Measurements from ENCODE around the gene EMX1. TPM values are rescaled to one million over a fixed set of nuclear protein-coding genes. Genes with fewer than 3 reads are reported as not detected.

EMX1 gene
- total RNA-seq, 1 donor from 2014 or later, result 2.6 TPM

DNA sequence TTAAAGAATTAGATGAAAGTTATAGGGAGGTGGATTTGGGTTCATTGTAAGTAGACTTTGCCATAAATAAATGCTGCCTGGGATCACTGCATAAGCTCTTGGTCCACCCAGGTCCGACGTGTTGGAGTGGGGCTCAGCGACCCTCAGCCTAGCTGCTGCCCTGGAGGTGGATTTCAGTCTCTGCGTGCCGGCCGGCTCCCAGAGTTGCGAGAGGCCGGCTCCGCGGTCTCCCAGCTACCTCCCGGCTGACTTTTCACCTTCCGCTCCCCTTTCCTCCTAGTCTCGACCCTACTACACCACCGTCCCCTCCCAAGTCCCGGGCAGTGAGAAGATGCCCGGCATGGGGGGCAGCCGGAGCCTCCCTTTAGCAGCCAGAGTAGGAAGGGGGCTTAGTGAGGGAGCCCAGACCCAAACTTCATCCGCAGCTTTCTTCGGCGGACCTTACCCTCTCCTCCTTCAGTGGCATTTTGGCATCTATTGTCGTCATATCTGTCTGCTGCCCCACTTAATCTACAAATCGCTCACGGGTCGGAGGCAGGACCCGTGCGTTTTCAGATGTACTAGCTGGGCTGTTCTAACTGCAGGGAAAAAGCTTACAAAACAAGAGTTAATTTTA is 8.1 kb downstream of the EMX1 start:
- no peak for DNase-seq (ENCODE audit: low read depth)
- H3K27me3 ChIP-seq (ENCODE audit: control insufficient read depth, insufficient read depth, low read length), result peaks cover 77% of the 10 kb centered on the region
- TF ChIP-seq, protein P1, sequence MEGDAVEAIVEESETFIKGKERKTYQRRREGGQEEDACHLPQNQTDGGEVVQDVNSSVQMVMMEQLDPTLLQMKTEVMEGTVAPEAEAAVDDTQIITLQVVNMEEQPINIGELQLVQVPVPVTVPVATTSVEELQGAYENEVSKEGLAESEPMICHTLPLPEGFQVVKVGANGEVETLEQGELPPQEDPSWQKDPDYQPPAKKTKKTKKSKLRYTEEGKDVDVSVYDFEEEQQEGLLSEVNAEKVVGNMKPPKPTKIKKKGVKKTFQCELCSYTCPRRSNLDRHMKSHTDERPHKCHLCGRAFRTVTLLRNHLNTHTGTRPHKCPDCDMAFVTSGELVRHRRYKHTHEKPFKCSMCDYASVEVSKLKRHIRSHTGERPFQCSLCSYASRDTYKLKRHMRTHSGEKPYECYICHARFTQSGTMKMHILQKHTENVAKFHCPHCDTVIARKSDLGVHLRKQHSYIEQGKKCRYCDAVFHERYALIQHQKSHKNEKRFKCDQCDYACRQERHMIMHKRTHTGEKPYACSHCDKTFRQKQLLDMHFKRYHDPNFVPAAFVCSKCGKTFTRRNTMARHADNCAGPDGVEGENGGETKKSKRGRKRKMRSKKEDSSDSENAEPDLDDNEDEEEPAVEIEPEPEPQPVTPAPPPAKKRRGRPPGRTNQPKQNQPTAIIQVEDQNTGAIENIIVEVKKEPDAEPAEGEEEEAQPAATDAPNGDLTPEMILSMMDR (IDR thresholded peaks at IDR 0.05; ENCODE audit: insufficient read depth, low read length, poor library complexity, severe bottlenecking), result no peak
- no peak overlapping the region for H3K4me3 ChIP-seq (ENCODE audit: low read depth, low read length)
- no peaks in the 10 kb centered on the region for H3K36me3 ChIP-seq (ENCODE audit: control insufficient read depth, insufficient read depth, low read length)

DNA sequence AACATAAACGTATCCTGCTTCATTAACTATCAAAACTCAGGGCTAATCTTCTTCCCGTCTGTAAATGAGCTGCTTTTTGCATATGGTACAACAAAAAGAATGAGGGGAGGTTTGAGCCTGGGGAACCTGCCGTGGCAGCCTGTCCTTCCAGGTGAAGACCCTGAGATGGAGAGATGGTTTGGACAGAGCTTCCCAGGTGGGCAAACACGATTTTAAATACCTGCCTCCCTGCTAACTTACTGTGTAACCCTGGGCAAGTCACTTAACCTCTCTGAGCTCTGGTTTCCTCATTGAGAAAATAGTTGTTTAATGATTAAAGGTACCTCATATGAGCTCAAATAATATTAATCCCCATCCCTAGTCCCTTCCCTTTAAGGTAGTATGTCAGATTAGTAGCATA is 9.0 kb downstream of the EMX1 start:
- DNase-seq (ENCODE audit: low read depth), result no peak
- no peak overlapping the region for H3K4me3 ChIP-seq (ENCODE audit: low read depth, low read length)
- TF ChIP-seq, protein P1 (IDR thresholded peaks at IDR 0.05; ENCODE audit: insufficient read depth, low read length, poor library complexity, severe bottlenecking), result no peak
- peaks cover 68% of the 10 kb centered on the region for H3K27me3 ChIP-seq (ENCODE audit: control insufficient read depth, insufficient read depth, low read length)
- H3K36me3 ChIP-seq (ENCODE audit: control insufficient read depth, insufficient read depth, low read length), result no peaks in the 10 kb centered on the region

DNA sequence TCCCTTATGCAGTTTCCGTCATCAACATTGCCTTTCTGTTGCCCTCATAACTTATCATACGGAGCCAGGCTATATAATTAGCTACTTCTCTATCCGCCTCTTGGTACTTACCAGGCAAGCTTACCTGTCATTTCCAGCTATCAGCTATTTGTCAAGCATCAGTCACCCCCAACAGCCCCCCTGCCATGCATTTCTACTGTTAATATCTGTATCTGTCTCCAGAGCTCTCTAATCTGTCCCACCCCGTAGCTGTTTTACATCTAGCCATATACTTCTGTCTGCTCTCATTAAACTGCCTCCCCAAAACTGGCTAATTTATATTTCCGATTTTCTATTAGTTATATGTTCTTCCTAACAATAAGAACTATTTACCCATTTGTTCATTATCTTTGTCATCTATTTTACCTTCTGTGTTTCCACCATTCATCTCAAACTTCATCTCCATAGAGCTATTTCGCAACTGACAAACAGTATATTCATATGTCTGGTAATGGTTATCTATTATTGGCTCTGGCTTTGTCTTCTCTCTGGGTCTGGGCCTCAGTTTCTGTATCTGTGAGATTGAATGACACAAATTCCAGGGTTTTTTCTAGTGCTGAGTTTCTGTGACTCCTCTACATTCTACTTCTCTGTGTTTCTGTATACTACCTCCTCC is 9.6 kb downstream of the EMX1 start:
- TF ChIP-seq, protein P1 (IDR thresholded peaks at IDR 0.05; ENCODE audit: insufficient read depth, low read length, poor library complexity, severe bottlenecking), result no peak
- no peak for DNase-seq (ENCODE audit: low read depth)
- no peak overlapping the region for H3K4me3 ChIP-seq (ENCODE audit: low read depth, low read length)

DNA sequence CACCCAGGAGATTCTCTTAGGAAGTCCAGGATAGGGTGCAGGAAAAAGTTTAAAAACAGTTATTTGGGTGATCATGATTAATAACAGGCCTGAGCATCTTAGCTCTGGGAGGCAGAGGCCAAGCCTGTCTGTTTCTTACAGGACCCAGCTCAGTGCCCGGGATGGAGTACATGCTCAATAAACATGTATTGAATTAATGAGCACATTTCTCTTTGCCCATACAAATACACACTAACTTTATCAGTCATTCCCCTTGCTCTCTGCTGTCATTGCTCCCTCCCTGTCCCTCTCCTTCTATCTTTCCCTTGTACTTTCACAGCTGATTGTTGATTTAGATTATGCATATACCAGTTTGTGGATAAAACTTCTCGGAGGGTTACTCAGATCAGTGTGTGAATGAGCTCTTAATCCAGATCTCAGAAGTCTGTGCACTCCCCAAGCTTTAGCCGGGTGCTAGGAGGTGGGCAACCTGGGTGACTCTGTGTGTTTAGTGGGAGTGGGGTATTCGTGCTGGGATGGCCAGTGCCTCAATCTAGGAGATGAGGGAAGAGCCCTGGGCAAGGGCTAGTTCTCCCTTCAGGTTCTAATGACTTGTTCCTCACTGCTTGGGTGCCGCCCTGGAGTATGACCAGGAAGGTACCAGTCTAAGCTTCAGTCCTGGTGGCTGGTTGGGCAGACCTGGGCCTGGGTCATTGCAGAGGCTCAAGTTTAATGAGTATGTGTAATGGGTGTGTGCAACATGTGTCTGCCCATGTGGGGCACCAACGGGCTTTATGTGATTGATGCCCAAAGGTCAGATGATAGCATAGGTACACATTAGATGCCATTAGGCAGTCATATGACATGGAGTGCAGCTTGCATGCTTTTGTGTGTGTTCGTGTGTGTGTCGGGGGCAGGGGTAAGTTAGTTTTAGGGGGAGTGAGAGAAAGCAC is 10.6 kb downstream of the EMX1 start:
- Histone ChIP-seq H3K27me3 (ENCODE audit: control insufficient read depth, insufficient read depth, low read length) (peaks cover 52% of the 10 kb centered on the region), H3K36me3 (ENCODE audit: control insufficient read depth, insufficient read depth, low read length) (no peaks in the 10 kb centered on the region), H3K4me3 (ENCODE audit: low read depth, low read length) (no peak overlapping the region)
- TF ChIP-seq, protein P1 (IDR thresholded peaks at IDR 0.05; ENCODE audit: insufficient read depth, low read length, poor library complexity, severe bottlenecking), result no peak
- no peak for DNase-seq (ENCODE audit: low read depth)

More for the DNA sequence above, 9.6 kb downstream of the EMX1 start:
- H3K27me3 ChIP-seq (ENCODE audit: control insufficient read depth, insufficient read depth, low read length), result peaks cover 62% of the 10 kb centered on the region
- H3K36me3 ChIP-seq (ENCODE audit: control insufficient read depth, insufficient read depth, low read length), result no peaks in the 10 kb centered on the region

DNA sequence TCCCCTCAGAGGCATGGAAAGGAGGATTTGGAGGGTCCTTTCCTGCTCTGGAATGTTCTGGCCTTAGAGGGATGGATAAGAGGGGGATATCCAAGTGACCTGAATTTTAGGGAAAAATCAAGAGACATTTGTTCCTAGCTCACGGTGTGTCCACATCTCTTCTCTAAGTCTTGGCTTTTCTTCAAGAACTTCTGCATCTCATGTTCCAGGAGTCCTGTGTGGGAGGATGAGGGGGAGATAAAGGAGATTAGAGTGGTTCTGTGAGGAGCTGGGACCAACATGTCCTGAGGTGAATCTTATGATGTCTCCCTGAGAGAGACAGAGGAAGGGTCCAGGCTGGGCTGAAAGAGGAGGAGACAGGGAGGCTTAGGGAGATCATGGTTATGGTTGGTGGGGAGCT is 11.7 kb downstream of the EMX1 start:
- TF ChIP-seq, protein P1 (IDR thresholded peaks at IDR 0.05; ENCODE audit: insufficient read depth, low read length, poor library complexity, severe bottlenecking), result no peak
- no peak for DNase-seq (ENCODE audit: low read depth)
- Histone ChIP-seq H3K27me3 (ENCODE audit: control insufficient read depth, insufficient read depth, low read length) (peaks cover 42% of the 10 kb centered on the region), H3K36me3 (ENCODE audit: control insufficient read depth, insufficient read depth, low read length) (no peaks in the 10 kb centered on the region), H3K4me3 (ENCODE audit: low read depth, low read length) (no peak overlapping the region)
